GM12873 (cell line): Measurements from ENCODE around the gene NOP14.

Experiments
- CTCF ChIP-seq: IDR thresholded peaks from 2 replicates; pipeline ENCODE4 v1.5.1; 2012; ENCODE audit warnings: low read depth, mild to moderate bottlenecking, moderate library complexity, low read length, control low read depth; ENCODE audit not compliant: insufficient read depth; ENCODE audit errors: missing control alignments

NOP14 gene

GRCh38 chr4:2924765-2925301 lies 38.4 kb downstream of the NOP14 start:
- TF ChIP-seq CTCF: no peak

DNA sequence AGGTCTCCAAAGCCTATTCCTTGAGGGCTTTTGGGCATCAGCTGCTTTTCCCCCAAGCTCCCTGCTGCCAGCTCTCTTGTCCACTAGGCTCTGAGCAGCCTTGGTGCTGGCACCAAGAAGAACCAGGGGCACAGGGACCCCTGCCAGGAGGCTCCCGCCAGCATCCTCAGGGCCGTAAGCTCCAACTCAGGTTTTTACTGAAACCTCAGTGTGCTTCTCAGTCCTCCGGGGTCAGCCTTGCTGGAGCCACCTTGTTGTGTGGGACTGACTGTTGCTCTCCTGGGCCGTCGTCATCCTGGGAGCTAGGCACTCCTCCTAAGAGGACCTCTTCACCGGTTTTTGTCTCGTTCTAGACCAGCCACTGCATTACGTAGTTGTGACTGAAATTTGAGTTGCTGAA lies 38.9 kb downstream of the NOP14 start:
- no peak for TF ChIP-seq CTCF

GRCh38 chr4:2923668-2924173 lies 39.5 kb downstream of the NOP14 start:
- TF ChIP-seq CTCF: no peak

DNA sequence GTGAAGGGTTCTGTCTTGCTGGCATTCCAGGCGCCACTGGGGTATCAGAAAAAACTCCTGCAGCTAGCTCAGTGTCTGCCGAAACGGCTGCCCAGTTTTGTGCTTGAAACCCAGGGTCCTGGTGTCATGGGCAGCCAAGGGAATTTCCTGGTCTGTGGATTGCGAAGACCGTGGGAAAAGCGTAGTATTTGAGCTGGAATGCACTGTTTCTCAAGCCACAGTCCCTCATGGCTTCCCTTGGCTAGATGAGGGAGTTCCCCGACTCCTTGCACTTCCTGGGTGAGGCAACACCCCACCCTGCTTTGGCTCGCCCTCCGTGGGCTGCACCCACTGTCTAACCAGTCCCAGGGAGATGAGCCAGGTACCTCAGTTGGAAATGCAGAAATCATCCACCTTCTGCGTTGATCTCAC lies 40.1 kb downstream of the NOP14 start:
- TF ChIP-seq CTCF: no peak

- TF ChIP-seq CTCF: no peak
These were observed 47.4 kb downstream of the NOP14 start for GRCh38 chr4:2915789-2916188.

DNA sequence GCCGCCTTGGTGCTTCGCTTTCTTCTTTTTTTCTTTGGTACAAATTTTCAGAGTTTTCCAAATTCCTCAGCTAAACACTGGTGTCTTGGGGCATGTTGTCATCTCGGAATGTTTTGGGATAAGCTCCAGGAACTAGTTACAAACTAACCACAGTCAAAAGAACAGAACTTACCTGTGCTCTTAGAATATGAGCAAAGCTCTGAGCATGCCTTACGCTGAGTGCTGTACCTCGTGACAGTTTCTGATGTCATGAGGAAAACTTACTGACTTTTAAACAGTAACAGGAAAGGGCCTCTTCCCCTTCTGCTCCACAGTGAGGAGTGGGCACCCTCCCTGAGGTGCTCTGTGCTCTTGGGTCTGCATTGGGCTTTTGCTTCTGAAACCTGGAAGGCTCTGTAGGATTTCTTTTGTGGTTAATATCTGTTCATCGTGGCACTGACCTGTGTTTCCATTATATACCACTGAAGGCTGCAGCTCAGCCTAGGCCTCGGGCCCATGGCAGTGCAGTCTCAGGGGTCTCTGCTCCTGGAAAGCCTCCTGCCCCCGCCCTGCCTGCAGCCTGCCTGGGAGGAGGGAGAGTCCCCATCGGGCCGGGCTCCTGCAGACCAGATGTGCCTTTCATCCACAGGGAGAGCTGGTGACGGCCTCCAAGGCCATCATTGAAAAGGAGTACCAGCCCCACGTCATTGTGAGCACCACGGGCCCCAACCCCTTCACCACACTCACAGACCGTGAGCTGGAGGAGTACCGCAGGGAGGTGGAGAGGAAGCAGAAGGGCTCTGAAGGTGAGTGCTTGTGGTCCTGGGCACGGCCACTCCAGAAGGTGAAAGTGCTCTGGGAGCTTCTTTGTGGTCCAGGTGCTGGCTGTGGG lies 48.7 kb downstream of the NOP14 start:
- TF ChIP-seq CTCF: no peak

GRCh38 chr4:2913168-2913567 lies 50.0 kb downstream of the NOP14 start:
- no peak for TF ChIP-seq CTCF
